Skin epidermis (tissue), 12 donors: Measurements from ENCODE around the gene ARVCF.
"Not testable (repeated sequence)": the region's sequence is repeated elsewhere in the genome, so short reads cannot be mapped to it uniquely, and the experiment has no call there.

Experiments
- H3K27ac ChIP-seq, 21 experiments: fragments of 200-600 bp; sonication (generic) in 11 of 21; one replicate each; pipeline ENCODE4 v1.5.0; 2020; ENCODE audit warnings: mild to moderate bottlenecking in 3 of 21, inconsistent platforms in 2 of 21, moderate library complexity in 2 of 21
- H3K4me3 ChIP-seq, 7 experiments: fragments of 200-600 bp; sonication (generic) in 2 of 7; one replicate each; pipeline ENCODE4 v1.5.0; 2020; ENCODE audit warnings: inconsistent platforms in 2 of 7, mild to moderate bottlenecking in 2 of 7, moderate library complexity in 1 of 7

The ARVCF gene

GRCh38 chr22:19930551-19931486 is 85.8 kb downstream of the ARVCF start:
- Histone ChIP-seq H3K27ac (no peak overlapping the region), H3K4me3 (no peak overlapping the region)

GRCh38 chr22:19929586-19930550 is 86.8 kb downstream of the ARVCF start:
- H3K4me3 ChIP-seq, result no peak overlapping the region
- no peak overlapping the region for H3K27ac ChIP-seq

- H3K4me3 ChIP-seq, result no peak overlapping the region
- no peak overlapping the region for H3K27ac ChIP-seq
Observed at GRCh38 chr22:19928207-19928606, 88.4 kb downstream of the ARVCF start.

GRCh38 chr22:19927696-19928095 is 88.9 kb downstream of the ARVCF start:
- Histone ChIP-seq H3K4me3 (no peak overlapping the region), H3K27ac (no peak overlapping the region)

- not testable (repeated sequence) for H3K4me3 ChIP-seq, H3K27ac ChIP-seq
Observed at GRCh38 chr22:19926028-19926427, 90.6 kb downstream of the ARVCF start.

GRCh38 chr22:19923914-19924513 is 92.6 kb downstream of the ARVCF start:
- H3K27ac ChIP-seq, result no peak overlapping the region
- H3K4me3 ChIP-seq, result no peak overlapping the region

GRCh38 chr22:19921544-19922081 is 95.0 kb downstream of the ARVCF start:
- Histone ChIP-seq H3K27ac (no peak overlapping the region), H3K4me3 (no peak overlapping the region)
